Liver (tissue), 9 donors: ENCODE results near the gene XYLB. TPM values are rescaled to one million over a fixed set of nuclear protein-coding genes. Genes with fewer than 3 reads are reported as not detected.

ENCODE experiments used
- DNase-seq: peaks from one replicate; pipeline ENCODE4 v3.0.0-alpha.2; 2017; ENCODE audit warnings: low spot score
- H3K27ac ChIP-seq, 2 donors: one replicate each; pipeline ENCODE4 v1.7.0; 2013; ENCODE audit warnings: inconsistent platforms in 2 of 2, low read length in 2 of 2, control low read depth in 1 of 2, low read depth in 1 of 2, mild to moderate bottlenecking in 1 of 2
- H3K27me3 ChIP-seq, 4 donors: one replicate each; pipeline versions ENCODE4 v1.6.1 to v1.7.0; 2013; ENCODE audit warnings: low read length in 3 of 4, inconsistent platforms in 1 of 4, mild to moderate bottlenecking in 1 of 4, moderate library complexity in 1 of 4; ENCODE audit not compliant: control insufficient read depth in 4 of 4, insufficient read depth in 4 of 4
- H3K36me3 ChIP-seq, 4 donors: one replicate each; pipeline versions ENCODE4 v1.6.1 to v1.7.0; 2013; ENCODE audit warnings: low read length in 3 of 4, mild to moderate bottlenecking in 3 of 4, low read depth in 1 of 4, moderate library complexity in 1 of 4; ENCODE audit not compliant: control insufficient read depth in 4 of 4, insufficient read depth in 3 of 4
- H3K4me1 ChIP-seq, 4 donors: one replicate each; pipeline versions ENCODE4 v1.6.1 to v1.7.0; 2013; ENCODE audit warnings: low read length in 3 of 4, mild to moderate bottlenecking in 3 of 4, moderate library complexity in 1 of 4; ENCODE audit not compliant: control insufficient read depth in 4 of 4, insufficient read depth in 4 of 4
- H3K4me3 ChIP-seq, 3 donors: one replicate each; pipeline versions ENCODE4 v1.6.1 to v1.7.0; 2013; ENCODE audit warnings: low read length in 3 of 3, control low read depth in 1 of 3, low read depth in 1 of 3, mild to moderate bottlenecking in 1 of 3
- H3K9ac ChIP-seq, 2 donors: one replicate each; pipeline ENCODE4 v1.7.0; 2013; ENCODE audit warnings: low read length in 2 of 2, mild to moderate bottlenecking in 2 of 2, moderate library complexity in 2 of 2, control low read depth in 1 of 2, low read depth in 1 of 2
- H3K9me3 ChIP-seq, 4 donors: one replicate each; pipeline versions ENCODE4 v1.6.1 to v1.7.0; 2013; ENCODE audit warnings: low read length in 3 of 4; ENCODE audit not compliant: control insufficient read depth in 4 of 4
- EGR1 ChIP-seq, 2 donors: IDR thresholded peaks; 2 replicates each; pipeline ENCODE4 v1.6.1; 2016 to 2018; ENCODE audit warnings: antibody characterized with exemption in 2 of 2, low read depth in 2 of 2
- FOXA1 ChIP-seq: IDR thresholded peaks from 2 replicates; pipeline ENCODE4 v1.6.1; 2016; ENCODE audit warnings: antibody characterized with exemption
- FOXA2 ChIP-seq: IDR thresholded peaks from 2 replicates; pipeline ENCODE4 v1.6.1; 2016; ENCODE audit warnings: antibody characterized with exemption
- GABPA ChIP-seq, 2 donors: IDR thresholded peaks in 1 of 2; conservative IDR thresholded peaks in 1 of 2; 2 replicates each; pipeline ENCODE4 v1.6.1; 2016; ENCODE audit warnings: antibody characterized with exemption in 2 of 2, mild to moderate bottlenecking in 1 of 2, moderate library complexity in 1 of 2
- HNF4A ChIP-seq, 2 donors: conservative IDR thresholded peaks; 2 replicates each; pipeline ENCODE4 v1.6.1; 2016; ENCODE audit warnings: antibody characterized with exemption in 2 of 2, mild to moderate bottlenecking in 2 of 2
- HNF4G ChIP-seq: IDR thresholded peaks from 2 replicates; pipeline ENCODE4 v1.6.1; 2016; ENCODE audit warnings: antibody characterized with exemption
- JUND ChIP-seq, 2 donors: IDR thresholded peaks; 2 replicates each; pipeline ENCODE4 v1.6.1; 2016; ENCODE audit warnings: antibody characterized with exemption in 2 of 2
- MAX ChIP-seq: IDR thresholded peaks from 2 replicates; pipeline ENCODE4 v1.6.1; 2016; ENCODE audit warnings: antibody characterized with exemption
- NR2F2 ChIP-seq: IDR thresholded peaks from 2 replicates; pipeline ENCODE4 v1.6.1; 2016; ENCODE audit warnings: antibody characterized with exemption
- RAD21 ChIP-seq, 2 donors: IDR thresholded peaks; 2 replicates each; pipeline ENCODE4 v1.6.1; 2016; ENCODE audit warnings: antibody characterized with exemption in 2 of 2, mild to moderate bottlenecking in 2 of 2
- REST ChIP-seq: IDR thresholded peaks from 2 replicates; pipeline ENCODE4 v1.6.1; 2016; ENCODE audit warnings: antibody characterized with exemption, mild to moderate bottlenecking
- RXRA ChIP-seq, 2 donors: IDR thresholded peaks; 2 replicates each; pipeline ENCODE4 v1.6.1; 2017 to 2018; ENCODE audit warnings: antibody characterized with exemption in 2 of 2, mild to moderate bottlenecking in 1 of 2
- SP1 ChIP-seq: IDR thresholded peaks from 2 replicates; pipeline ENCODE4 v1.6.1; 2018; ENCODE audit warnings: antibody characterized with exemption, mild to moderate bottlenecking
- YY1 ChIP-seq: IDR thresholded peaks from 2 replicates; pipeline ENCODE4 v1.6.1; 2016; ENCODE audit warnings: antibody characterized with exemption, mild to moderate bottlenecking
- ZBTB33 ChIP-seq: IDR thresholded peaks from 2 replicates; pipeline ENCODE4 v1.6.1; 2016; ENCODE audit warnings: antibody characterized with exemption
- WGBS: extraction: QIAGEN DNeasy Blood & Tissue Kit; methylation state at CpG from one replicate; pipeline ENCODE4 v1.1.7; 2013; 5-methylcytosine and 5-hydroxymethylcytosine counted together
- polyA plus RNA-seq, 2 donors: library from polyadenylated mRNA; stranded (reverse) in 1 of 2; unstranded in 1 of 2; fragments of 200-250 nt in 1 of 2; fragments of >200 nt in 1 of 2; fragmentation: Nextera tagmentation in 1 of 2; extraction: Ambion mirVana in 1 of 2; gene quantifications; one replicate each; pipeline versions ENCODE4 v1.2.1 to v1.2.3, GENCODE V29; 2013 to 2015
- total RNA-seq, 2 donors: library from RNA; depleted of rRNA; stranded (reverse); fragments of >200 nt; gene quantifications; one replicate each; pipeline ENCODE4 v1.2.3, GENCODE V29; 2014
- TF ChIP-seq, protein P1 (sequence below): IDR thresholded peaks from 2 replicates; pipeline ENCODE4 v1.6.1; 2016; ENCODE audit warnings: antibody characterized with exemption
- TF ChIP-seq, protein P2 (sequence below): fragments of 150-350 bp; IDR thresholded peaks from 2 replicates; pipeline ENCODE4 v1.5.1; 2017; ENCODE audit warnings: improper control_type of control experiment, low read depth, low read length; ENCODE audit not compliant: missing input control
- donor health status: healthy.
- donor health status: healthy.
- donor health status: healthy.
- donor health status: healthy.
- donor health status: healthy.

Gene XYLB
- total and polyA plus RNA-seq, 4 donors, result 14.2 to 51.5 (median 18.0) TPM

DNA sequence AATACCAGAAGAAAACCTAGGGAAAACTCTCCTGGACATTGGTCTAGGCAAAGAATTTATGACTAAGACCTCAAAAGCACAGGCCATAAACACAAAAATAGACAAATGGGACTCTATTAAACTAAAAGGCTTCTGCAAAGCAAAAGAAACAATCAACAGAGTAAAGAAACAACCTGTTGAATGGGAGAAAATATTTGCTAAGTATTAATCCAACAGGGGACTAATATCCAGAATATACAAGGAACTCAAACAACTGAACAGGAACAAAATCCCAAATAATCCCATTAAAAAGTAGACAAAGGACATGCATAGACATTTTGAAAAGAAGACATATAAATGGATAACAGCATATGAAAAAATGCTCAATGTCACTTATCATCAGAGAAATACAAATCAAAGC lies 100.2 kb downstream of the XYLB start:
- no peak for TF ChIP-seq FOXA2
- no peak for TF ChIP-seq SP1
- no peak for TF ChIP-seq ZBTB33
- TF ChIP-seq MAX, result no peak
- no peak for TF ChIP-seq REST
- no peak for TF ChIP-seq JUND (IDR thresholded peaks at IDR 0.05)
- no peak for TF ChIP-seq RXRA (IDR thresholded peaks at IDR 0.05)
- TF ChIP-seq FOXA1, result no peak
- TF ChIP-seq RAD21 (IDR thresholded peaks at IDR 0.05), result no peak
- TF ChIP-seq YY1, result no peak
- TF ChIP-seq HNF4A (conservative IDR thresholded peaks at IDR 0.05), result no peak
- no peak for TF ChIP-seq EGR1 (IDR thresholded peaks at IDR 0.05; ENCODE audit: low read depth in 2 of 2)
- no peak for TF ChIP-seq GABPA (IDR thresholded peaks at IDR 0.05 in 1 of 2, conservative IDR thresholded peaks at IDR 0.05 in 1 of 2)
- TF ChIP-seq, protein P1, sequence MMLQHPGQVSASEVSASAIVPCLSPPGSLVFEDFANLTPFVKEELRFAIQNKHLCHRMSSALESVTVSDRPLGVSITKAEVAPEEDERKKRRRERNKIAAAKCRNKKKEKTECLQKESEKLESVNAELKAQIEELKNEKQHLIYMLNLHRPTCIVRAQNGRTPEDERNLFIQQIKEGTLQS, result no peak
- TF ChIP-seq, protein P2, sequence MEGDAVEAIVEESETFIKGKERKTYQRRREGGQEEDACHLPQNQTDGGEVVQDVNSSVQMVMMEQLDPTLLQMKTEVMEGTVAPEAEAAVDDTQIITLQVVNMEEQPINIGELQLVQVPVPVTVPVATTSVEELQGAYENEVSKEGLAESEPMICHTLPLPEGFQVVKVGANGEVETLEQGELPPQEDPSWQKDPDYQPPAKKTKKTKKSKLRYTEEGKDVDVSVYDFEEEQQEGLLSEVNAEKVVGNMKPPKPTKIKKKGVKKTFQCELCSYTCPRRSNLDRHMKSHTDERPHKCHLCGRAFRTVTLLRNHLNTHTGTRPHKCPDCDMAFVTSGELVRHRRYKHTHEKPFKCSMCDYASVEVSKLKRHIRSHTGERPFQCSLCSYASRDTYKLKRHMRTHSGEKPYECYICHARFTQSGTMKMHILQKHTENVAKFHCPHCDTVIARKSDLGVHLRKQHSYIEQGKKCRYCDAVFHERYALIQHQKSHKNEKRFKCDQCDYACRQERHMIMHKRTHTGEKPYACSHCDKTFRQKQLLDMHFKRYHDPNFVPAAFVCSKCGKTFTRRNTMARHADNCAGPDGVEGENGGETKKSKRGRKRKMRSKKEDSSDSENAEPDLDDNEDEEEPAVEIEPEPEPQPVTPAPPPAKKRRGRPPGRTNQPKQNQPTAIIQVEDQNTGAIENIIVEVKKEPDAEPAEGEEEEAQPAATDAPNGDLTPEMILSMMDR, result no peak
- TF ChIP-seq NR2F2, result no peak
- Histone ChIP-seq H3K4me3 (no peak overlapping the region), H3K36me3 (no peaks in the 10 kb centered on the region), H3K9me3 (no peaks in the 10 kb centered on the region), H3K27me3 (no peaks in the 10 kb centered on the region), H3K27ac (no peak overlapping the region), H3K9ac (no peak overlapping the region), H3K4me1 (peaks cover 0 to 1% (median 0%) of the 10 kb centered on the region in 4 donors)
- DNase-seq, result no peak

DNA sequence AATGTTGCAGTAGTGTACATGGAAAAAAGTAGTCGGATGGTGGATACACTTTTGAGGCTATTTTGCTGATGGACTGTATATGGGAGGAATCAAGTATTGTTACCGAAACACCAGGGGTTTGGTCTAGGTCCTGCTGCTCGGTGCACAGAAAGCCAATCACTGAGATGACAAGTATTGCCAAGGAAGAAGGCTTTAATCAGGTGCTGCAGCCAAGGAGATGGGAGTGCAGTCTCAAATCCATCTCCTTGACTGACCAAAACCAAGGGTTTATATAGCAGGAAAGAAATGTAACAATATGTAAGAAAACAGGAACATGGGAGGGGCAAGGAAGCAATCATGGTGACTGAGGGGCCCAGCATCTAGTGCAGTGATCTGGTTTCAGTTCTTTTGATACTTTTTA lies 104.3 kb downstream of the XYLB start:
- TF ChIP-seq RXRA (IDR thresholded peaks at IDR 0.05) (no peak), MAX (no peak), JUND (IDR thresholded peaks at IDR 0.05) (no peak), SP1 (no peak), HNF4G (no peak), NR2F2 (no peak), HNF4A (conservative IDR thresholded peaks at IDR 0.05) (no peak), GABPA (IDR thresholded peaks at IDR 0.05 in 1 of 2, conservative IDR thresholded peaks at IDR 0.05 in 1 of 2) (no peak)
- Histone ChIP-seq H3K36me3 (no peaks in the 10 kb centered on the region), H3K27ac (no peak overlapping the region), H3K9me3 (no peaks in the 10 kb centered on the region), H3K9ac (no peak overlapping the region), H3K27me3 (no peaks in the 10 kb centered on the region), H3K4me3 (no peak overlapping the region), H3K4me1 (peaks cover 1 to 20% (median 14%) of the 10 kb centered on the region in 4 donors)
- WGBS, result 97% methylated on average over 3 of the region's 3 CpGs
- no peak for DNase-seq
